DOHH2 (cell line): ENCODE results near the gene SERPINB12.

Source experiments
- H3F3A ChIP-seq: fragments of 200-600 bp; sonication (generic), shearing (Covaris generic); 2 replicates; pipeline ENCODE4 v1.6.0; 2016; ENCODE audit warnings: antibody characterized with exemption, mild to moderate bottlenecking; ENCODE audit not compliant: control insufficient read depth, insufficient read depth
- H3K27ac ChIP-seq: fragments of 200-600 bp; sonication (generic); 2 replicates; pipeline ENCODE4 v1.5.1; 2014; ENCODE audit warnings: low read depth, mild to moderate bottlenecking, low read length, moderate library complexity
- H3K27me3 ChIP-seq: fragments of 200-600 bp; sonication (generic); 2 replicates; pipeline ENCODE4 v1.6.1; 2014; ENCODE audit warnings: mild to moderate bottlenecking, low read length, mixed read lengths; ENCODE audit not compliant: control insufficient read depth
- H3K36me3 ChIP-seq: fragments of 200-600 bp; sonication (generic); 2 replicates; pipeline ENCODE4 v1.6.1; 2014; ENCODE audit warnings: mild to moderate bottlenecking, low read length, moderate library complexity, mixed read lengths; ENCODE audit not compliant: control insufficient read depth
- H3K4me1 ChIP-seq: fragments of 200-600 bp; sonication (generic); 2 replicates; pipeline ENCODE4 v1.6.1; 2014; ENCODE audit warnings: mild to moderate bottlenecking, low read length, mixed read lengths; ENCODE audit not compliant: control insufficient read depth
- H3K4me2 ChIP-seq: fragments of 200-600 bp; sonication (generic); 2 replicates; pipeline ENCODE4 v1.6.0; 2014; ENCODE audit warnings: mild to moderate bottlenecking, low read length, moderate library complexity
- H3K4me3 ChIP-seq: fragments of 200-600 bp; sonication (generic); 2 replicates; pipeline ENCODE4 v1.5.1; 2014; ENCODE audit warnings: mild to moderate bottlenecking, low read length, mixed read lengths
- H3K79me2 ChIP-seq: fragments of 200-600 bp; sonication (generic); 2 replicates; pipeline ENCODE4 v1.6.1; 2014; ENCODE audit warnings: mild to moderate bottlenecking, low read length, mixed read lengths; ENCODE audit not compliant: control insufficient read depth
- H3K9me2 ChIP-seq: fragments of 200-600 bp; sonication (generic); replicated peaks from 2 replicates; pipeline ENCODE4 v1.6.1; 2014; ENCODE audit warnings: mild to moderate bottlenecking, low read length, mixed read lengths; ENCODE audit not compliant: control insufficient read depth
- H3K9me3 ChIP-seq: fragments of 200-600 bp; sonication (generic); 2 replicates; pipeline ENCODE4 v1.6.1; 2014; ENCODE audit warnings: antibody characterized with exemption, low read length, mixed read lengths; ENCODE audit not compliant: control insufficient read depth, insufficient read depth
- H4K20me1 ChIP-seq: fragments of 200-600 bp; sonication (generic); 2 replicates; pipeline ENCODE4 v1.6.0; 2014; ENCODE audit warnings: low read depth, mild to moderate bottlenecking, antibody characterized with exemption, low read length, moderate library complexity; ENCODE audit not compliant: control insufficient read depth, insufficient read depth
- EZH2phosphoT487 ChIP-seq: fragments of 200-600 bp; sonication (generic); IDR thresholded peaks from 2 replicates; pipeline ENCODE4 v1.6.1; 2017; ENCODE audit warnings: borderline replicate concordance, mild to moderate bottlenecking, antibody characterized with exemption, low read length, moderate library complexity, mixed read lengths
- TF ChIP-seq, protein P1 (sequence below): fragments of 200-600 bp; sonication (generic); IDR thresholded peaks from one replicate; pipeline ENCODE4 v1.5.1; 2014; ENCODE audit warnings: antibody characterized with exemption, mild to moderate bottlenecking, low read depth, low read length; ENCODE audit not compliant: poor library complexity, severe bottlenecking

SERPINB12 gene

DNA sequence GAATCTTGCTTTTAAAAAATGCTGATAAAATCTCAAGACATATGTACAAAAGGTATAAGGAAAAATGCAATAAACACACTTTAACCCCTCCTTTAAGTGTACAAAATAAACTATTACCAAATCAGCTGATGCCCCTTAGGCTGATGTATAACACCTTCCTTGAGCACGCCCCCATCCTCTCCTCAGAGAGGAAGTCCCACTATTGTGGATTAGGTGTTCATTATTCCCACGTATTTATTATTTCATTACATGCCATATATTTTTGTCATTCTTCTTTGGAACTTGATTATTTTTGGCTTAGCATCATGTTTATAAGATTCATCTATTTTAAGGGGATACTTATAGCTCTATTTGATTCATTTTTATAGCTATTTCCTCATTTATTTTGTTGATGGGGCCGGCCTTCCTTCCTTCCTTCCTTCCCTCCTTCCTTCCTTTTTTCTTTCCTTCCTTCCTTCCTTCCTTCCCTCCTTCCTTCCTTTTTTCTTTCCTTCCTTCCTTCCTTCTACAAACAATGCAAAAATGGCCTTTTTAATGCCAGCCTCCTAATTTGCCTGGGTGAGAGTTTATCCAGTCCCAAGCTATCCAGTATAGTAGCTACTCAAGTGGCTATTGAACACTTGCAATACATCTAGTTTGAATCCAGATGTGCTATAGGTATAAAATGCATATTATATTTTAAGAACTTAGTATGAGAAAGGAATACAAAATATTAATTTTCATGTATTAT is 49.0 kb downstream of the SERPINB12 start:
- Histone ChIP-seq H3K4me1 (no peaks in the 10 kb centered on the region), H3K4me3 (no peak overlapping the region), H3K9me3 (no peaks in the 10 kb centered on the region), H3K9me2 (no peaks in the 10 kb centered on the region), H4K20me1 (no peaks in the 10 kb centered on the region), H3K27me3 (no peaks in the 10 kb centered on the region), H3K79me2 (no peaks in the 10 kb centered on the region), H3K27ac (no peak overlapping the region), H3F3A (no peaks in the 10 kb centered on the region), H3K4me2 (no peak overlapping the region), H3K36me3 (no peaks in the 10 kb centered on the region)
- TF ChIP-seq EZH2phosphoT487 = no peak
- TF ChIP-seq, protein P1, sequence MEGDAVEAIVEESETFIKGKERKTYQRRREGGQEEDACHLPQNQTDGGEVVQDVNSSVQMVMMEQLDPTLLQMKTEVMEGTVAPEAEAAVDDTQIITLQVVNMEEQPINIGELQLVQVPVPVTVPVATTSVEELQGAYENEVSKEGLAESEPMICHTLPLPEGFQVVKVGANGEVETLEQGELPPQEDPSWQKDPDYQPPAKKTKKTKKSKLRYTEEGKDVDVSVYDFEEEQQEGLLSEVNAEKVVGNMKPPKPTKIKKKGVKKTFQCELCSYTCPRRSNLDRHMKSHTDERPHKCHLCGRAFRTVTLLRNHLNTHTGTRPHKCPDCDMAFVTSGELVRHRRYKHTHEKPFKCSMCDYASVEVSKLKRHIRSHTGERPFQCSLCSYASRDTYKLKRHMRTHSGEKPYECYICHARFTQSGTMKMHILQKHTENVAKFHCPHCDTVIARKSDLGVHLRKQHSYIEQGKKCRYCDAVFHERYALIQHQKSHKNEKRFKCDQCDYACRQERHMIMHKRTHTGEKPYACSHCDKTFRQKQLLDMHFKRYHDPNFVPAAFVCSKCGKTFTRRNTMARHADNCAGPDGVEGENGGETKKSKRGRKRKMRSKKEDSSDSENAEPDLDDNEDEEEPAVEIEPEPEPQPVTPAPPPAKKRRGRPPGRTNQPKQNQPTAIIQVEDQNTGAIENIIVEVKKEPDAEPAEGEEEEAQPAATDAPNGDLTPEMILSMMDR = no peak

DNA sequence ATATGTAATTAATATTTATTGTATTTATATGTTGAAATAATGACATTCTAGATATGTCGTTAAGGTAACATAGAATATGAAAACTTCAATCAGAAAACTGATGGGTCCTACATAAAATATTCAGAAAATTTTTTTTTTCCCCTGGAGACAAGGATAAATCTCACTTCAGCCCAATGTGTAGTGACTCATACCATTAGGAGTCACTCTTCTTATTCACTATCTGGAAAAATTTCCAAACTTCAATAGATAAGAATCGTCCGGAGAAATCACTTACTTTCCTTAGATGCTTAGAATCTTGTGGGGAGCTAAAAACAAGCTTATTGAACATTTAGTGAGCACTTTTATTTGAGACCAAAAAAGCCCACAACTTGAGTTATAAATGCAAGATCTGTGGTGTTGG is 49.6 kb downstream of the SERPINB12 start:
- TF ChIP-seq, protein P1 = no peak
- TF ChIP-seq EZH2phosphoT487 = no peak
- Histone ChIP-seq H3K9me3 (no peaks in the 10 kb centered on the region), H3K4me1 (no peaks in the 10 kb centered on the region), H3K27ac (no peak overlapping the region), H3K36me3 (no peaks in the 10 kb centered on the region), H4K20me1 (no peaks in the 10 kb centered on the region), H3K4me3 (no peak overlapping the region), H3K79me2 (no peaks in the 10 kb centered on the region), H3K27me3 (no peaks in the 10 kb centered on the region), H3K4me2 (no peak overlapping the region), H3K9me2 (no peaks in the 10 kb centered on the region), H3F3A (no peaks in the 10 kb centered on the region)

DNA sequence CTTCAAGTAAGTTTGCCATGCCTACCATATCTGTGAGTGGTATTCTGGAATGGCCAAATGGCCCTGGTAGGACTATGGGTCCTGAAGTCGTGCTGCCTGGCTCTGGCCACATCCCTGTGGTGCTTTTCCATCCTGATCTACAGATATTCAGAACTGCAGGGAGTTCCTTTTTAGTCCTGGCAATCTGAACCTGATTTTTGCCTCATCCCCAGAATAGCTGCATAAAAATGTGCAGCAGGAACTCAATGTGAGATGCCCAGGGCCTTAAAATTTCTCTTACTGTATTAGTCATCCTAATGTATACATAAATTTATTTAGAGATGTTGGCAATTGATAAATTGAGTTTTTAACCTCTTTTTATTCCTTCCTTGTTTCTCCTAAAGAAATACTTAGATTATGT is 50.3 kb downstream of the SERPINB12 start:
- H3K9me2 ChIP-seq = no peaks in the 10 kb centered on the region
- H3K4me1 ChIP-seq = no peaks in the 10 kb centered on the region
- no peaks in the 10 kb centered on the region for H3K27me3 ChIP-seq
- no peak overlapping the region for H3K4me2 ChIP-seq
- no peak overlapping the region for H3K27ac ChIP-seq
- no peaks in the 10 kb centered on the region for H4K20me1 ChIP-seq
- no peak for TF ChIP-seq EZH2phosphoT487
- no peaks in the 10 kb centered on the region for H3F3A ChIP-seq
- no peaks in the 10 kb centered on the region for H3K9me3 ChIP-seq
- H3K36me3 ChIP-seq = no peaks in the 10 kb centered on the region
- no peak overlapping the region for H3K4me3 ChIP-seq
- no peaks in the 10 kb centered on the region for H3K79me2 ChIP-seq

DNA sequence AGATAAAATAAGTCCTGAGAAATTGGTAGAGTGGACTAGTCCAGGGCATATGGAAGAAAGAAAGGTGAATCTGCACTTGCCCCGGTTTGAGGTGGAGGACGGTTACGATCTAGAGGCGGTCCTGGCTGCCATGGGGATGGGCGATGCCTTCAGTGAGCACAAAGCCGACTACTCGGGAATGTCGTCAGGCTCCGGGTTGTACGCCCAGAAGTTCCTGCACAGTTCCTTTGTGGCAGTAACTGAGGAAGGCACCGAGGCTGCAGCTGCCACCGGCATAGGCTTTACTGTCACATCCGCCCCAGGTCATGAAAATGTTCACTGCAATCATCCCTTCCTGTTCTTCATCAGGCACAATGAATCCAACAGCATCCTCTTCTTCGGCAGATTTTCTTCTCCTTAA is 54.8 kb downstream of the SERPINB12 start:
- Histone ChIP-seq H3K79me2 (no peaks in the 10 kb centered on the region), H3K9me3 (no peaks in the 10 kb centered on the region), H4K20me1 (no peaks in the 10 kb centered on the region), H3F3A (no peaks in the 10 kb centered on the region), H3K27me3 (no peaks in the 10 kb centered on the region), H3K4me3 (no peak overlapping the region), H3K27ac (no peak overlapping the region), H3K4me2 (no peak overlapping the region), H3K9me2 (no peaks in the 10 kb centered on the region), H3K4me1 (no peaks in the 10 kb centered on the region), H3K36me3 (no peaks in the 10 kb centered on the region)
- TF ChIP-seq EZH2phosphoT487 = no peak
- TF ChIP-seq, protein P1 = no peak
